C4-2B (cell line): Measurements from ENCODE around the gene PPP1R14C.

Source experiments
- H3K27ac ChIP-seq: fragments of 450-650 bp; 2 replicates; pipeline ENCODE4 v1.5.1; 2017
- CTCF ChIP-seq: fragments of 450-650 bp; conservative IDR thresholded peaks from 2 replicates; pipeline ENCODE4 v1.5.1; 2017; ENCODE audit warnings: mild to moderate bottlenecking
- ZFX ChIP-seq: fragments of 450-650 bp; IDR thresholded peaks from 2 replicates; pipeline ENCODE4 v1.6.1; 2017

Gene PPP1R14C

GRCh38 chr6:150254770-150255169, 111.9 kb downstream of the PPP1R14C start:
- TF ChIP-seq CTCF (no peak), ZFX (no peak)
- H3K27ac ChIP-seq, result no peak overlapping the region

DNA sequence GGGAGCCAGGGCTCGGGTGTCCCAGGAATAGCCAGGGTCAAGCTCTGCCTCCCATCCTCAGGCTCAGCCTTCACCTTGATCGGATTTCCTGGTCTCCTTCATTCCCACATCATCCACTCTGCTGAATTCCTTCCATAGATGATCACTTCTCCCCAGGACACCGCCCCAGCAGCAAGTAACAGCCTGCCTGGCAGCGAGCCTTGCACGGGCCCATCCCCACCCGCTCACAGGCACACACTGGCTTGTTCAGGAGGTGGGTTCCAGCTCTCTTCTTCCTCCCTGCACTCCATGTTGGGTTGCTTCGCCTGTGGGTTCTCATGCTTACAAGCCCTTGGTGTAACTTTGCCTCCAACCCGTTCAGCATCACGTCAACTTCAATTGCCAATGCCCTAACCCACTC, 113.0 kb downstream of the PPP1R14C start:
- no peak for TF ChIP-seq CTCF
- TF ChIP-seq ZFX, result no peak
- no peak overlapping the region for H3K27ac ChIP-seq

DNA sequence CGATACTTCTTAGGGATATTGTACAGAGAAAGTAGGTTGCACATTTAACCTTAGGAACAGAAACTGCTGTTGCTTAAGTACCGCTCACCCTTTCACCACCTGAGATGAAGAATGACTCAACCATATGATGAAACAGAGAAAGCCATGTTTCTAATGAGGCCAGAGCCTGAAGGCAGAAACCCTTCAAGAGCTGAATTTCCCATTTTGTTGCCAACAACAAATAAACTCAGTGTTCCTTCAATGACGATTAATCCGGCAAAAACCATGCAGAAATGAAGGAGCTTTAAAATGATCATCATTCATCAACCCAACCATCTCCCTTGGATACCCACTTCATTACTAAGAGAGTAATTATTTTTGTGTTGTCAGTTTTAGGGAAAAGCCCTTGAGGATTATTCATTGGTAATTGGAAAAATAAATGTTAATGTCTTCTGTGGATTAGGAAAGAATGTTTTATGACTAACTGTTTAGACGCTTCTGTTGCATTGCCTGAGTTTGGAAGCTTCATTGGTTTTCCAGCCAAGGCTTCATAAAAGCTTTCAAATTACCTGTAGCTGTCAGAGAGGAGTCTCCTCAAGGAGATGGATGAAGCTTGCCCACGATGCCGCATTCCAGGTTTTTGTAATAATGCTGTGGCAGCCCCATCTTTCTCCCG, 113.9 kb downstream of the PPP1R14C start:
- TF ChIP-seq CTCF (no peak), ZFX (no peak)
- no peak overlapping the region for H3K27ac ChIP-seq

GRCh38 chr6:150258381-150258780, 115.5 kb downstream of the PPP1R14C start:
- H3K27ac ChIP-seq, result no peak overlapping the region
- TF ChIP-seq CTCF (no peak), ZFX (no peak)

DNA sequence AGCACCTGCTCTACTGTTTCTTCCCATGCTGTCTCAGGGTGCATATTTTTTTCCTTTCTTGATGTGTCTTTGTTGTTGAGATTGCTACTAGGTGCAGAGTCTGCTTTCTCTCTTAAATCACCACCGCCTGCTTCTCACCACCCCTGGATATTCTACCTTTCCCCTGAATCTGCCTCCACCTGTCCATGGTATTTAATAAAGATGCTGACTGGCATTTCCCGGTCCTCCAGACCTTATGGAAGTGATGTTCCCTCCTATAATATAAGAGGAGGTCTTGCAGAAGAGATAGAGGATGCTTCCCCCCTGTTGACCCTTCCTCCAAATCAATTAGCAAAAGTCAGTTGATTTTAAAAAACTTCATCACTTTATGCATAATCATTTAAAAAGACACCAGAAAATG, 118.1 kb downstream of the PPP1R14C start:
- H3K27ac ChIP-seq, result no peak overlapping the region
- TF ChIP-seq CTCF (no peak), ZFX (no peak)

- TF ChIP-seq CTCF (no peak), ZFX (no peak)
- H3K27ac ChIP-seq, result no peak overlapping the region
Measured at GRCh38 chr6:150261997-150262697, 119.3 kb downstream of the PPP1R14C start.

DNA sequence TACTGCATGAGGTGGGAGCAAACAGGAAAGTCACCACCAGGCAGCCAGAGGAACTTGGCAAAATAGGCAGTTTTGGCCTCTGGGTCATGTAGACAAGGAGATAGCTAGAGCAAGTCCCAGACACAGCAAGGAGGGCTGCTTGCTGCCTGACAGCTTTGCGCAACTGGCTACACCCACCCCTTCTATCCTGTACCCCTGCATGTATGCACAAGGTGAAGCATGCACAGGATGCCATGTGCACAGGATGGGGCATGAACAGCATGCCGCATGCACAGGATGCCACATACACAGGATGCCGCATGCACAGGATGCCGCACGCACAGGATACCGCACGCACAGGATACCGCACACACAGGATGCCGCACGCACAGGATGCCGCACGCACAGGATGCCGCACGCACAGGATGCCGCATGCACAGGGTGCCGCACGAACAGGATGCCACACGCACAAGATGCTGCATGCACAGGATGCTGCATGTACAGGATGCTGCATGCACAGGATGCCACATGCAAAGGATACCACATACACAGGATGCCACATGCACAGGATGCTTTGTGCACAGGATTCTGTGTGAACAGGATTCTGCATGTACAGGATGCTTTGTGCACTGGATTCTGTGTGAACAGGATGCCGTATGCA, 121.0 kb downstream of the PPP1R14C start:
- no peak for TF ChIP-seq ZFX
- H3K27ac ChIP-seq, result no peak overlapping the region
